GM20431 (cell line): ENCODE results near the gene INS.
"Not testable (repeated sequence)": the region's sequence is repeated elsewhere in the genome, so short reads cannot be mapped to it uniquely, and the experiment has no call there.

ENCODE experiments used
- in situ Hi-C: fragments of 300-500 bp; cut with MseI, MboI; formaldehyde crosslinking; loops from one replicate; pipeline ENCODE4 v1.15.0; 2020; ENCODE audit warnings: low sequenced_read_pairs; ENCODE audit not compliant: unreplicated experiment

The INS gene

DNA sequence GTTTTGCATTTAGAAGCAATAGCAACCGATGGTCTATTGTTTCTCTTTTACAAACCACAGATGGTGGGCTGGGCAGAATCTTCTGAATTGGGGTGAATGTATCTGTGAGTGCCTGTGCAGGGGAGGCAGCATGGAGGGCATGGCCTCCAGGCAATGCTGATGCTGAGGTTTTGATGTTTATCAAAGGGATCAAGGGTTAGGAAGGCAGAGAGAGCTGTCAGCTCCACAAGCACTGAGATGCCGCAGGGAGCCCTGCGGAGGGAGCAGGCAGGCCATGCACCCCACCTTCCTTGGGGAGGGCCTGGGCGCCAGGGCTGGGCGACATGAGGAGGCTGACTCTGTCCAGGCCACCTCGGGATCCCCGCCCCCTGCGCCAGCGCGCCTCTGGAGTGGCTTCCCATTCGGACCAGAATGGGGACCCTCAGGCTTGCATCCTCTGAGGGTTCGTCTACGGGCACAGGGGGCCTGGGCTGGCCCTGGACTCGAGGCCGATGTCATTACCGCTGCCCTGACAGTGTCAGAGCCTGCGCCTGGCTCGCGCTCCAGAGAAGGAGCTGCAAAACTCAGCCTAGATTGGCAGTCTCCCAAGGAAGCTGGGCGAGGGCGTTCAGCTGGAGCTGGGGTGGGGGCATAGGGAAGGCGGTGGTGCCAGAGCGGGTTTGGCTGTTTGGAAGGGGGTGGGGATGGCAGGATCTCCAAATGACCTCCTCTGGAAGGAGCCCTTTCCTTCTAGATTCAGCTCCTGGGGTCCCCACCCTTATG is 24.5 kb upstream of the INS start:
- in situ Hi-C loops, result no loop called here

DNA sequence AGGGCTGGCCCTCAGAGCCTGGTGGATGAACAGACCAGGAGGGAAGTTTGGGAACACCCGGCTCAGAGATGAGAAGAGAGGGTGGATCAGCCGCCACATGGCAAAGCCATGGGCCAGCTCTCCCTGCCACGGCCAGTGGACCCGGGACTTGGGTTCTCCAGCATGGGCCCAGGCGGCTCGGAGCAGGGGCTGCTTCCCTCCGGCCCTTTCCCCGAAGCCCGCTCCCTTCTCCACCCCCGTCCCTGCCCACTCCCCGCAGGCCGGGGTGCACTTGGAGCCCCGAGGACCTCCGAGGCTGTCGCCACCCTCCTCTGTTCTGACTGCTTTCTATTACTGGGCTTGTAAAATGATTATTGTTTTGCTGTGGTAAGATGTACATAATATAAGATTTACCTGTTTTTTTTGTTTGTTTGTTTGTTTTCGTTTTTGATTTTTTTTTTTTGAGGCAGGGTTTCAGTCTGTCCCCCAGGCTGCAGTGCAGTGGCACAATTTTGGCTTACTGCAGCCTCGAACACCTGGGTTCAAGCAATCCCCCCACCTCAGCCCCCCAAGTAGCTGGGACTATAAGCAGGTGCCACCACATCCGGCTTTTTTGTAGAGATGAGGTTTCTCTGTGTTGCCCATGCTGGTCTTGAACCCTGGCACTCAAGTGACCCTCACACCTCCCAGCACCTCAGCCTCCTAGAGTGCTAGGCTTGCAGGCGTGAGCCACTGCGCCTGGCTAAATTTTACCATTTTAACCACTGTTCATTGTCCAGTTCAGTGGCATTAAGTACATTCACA is 21.9 kb upstream of the INS start:
- in situ Hi-C loops, result no loop called here

DNA sequence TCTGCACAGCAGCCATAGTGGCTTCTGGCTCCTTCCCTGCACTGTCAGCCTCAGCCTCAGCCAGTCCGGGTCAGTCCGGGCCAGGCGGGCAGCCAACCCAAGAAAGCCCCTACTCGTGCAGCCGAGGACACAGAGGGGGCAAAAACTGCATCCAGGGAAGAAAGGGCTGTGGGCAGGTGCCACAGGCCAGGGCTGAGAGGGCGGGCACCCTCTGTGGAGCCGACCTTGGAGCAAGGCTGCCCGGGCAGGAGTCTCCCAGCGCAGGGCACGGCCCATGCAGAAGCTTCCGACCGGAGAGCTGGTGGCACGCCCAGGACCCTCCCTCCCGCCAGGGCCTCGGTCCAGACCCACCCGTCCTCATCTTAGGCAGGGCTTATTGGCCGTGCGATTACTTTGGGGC is 21.1 kb upstream of the INS start:
- in situ Hi-C loops, result no loop called here

DNA sequence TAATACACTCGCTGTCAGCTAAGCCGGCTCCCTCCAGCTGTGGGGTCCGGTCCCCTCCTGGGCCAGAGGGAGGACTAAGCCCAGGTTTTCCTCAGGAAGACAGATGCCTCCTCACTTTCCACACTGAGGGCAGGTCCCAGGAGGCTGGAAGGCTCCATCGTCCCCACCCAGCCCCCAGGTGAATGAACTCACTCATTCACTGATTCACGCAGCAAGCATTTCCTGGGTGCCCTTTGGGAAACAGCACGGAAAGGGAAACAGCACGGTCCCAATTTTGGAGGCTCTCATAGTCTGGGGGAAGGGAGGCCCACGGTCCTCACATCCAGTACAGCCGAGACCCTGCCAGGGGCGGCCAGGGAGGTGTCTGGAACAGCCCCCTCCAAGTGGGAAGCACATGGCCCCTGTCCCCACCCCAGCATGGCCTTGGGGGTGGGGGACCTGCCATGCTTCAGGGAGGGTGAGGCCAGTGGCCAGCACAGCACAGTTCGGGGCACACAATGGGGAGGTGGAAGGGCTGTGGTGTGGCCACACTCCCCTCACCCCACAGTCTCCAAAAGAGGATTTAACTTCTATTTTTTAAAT is 19.9 kb upstream of the INS start:
- in situ Hi-C loops, result no loop called here

DNA sequence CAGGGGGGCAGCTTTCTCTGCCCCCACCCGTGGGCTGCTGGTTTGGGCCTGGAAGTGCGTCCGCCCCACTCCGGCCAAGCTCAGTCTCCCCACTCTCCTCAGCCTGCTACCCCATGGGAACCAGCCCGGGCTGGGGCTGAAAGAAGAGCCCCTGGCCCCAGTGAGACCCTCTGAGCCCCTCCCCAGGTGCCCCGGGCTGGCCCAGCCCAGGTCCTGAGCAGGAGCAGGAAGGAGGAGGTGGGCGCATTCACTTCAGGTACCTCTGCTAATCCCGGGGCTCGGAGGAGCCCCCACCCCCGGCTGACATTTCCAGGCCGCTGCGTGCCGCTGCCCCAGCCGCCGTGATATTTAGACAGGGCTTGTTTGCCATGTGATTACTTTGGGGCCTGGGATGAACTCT is 19.3 kb upstream of the INS start:
- in situ Hi-C loops, result no loop called here

DNA sequence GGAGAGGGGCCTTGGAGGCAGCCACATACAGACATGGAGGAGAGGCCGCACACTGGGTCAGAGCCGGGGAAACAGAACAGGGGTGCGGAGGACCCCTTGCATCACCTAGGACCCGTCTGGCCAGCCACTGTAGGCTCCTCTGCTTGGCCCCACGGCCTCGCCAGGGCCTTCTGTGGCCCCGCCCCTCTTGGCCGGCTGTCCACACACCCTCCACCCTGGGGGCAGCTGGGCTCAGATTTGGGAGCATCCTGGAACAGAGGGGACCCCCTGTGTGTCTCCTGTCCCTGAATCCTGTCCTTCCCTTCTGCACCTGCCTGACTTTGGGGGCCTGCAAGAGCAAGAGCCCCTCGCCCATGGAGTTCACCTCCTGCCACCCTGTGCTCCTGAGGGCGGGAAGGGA is 18.5 kb upstream of the INS start:
- in situ Hi-C loops, result no loop called here

DNA sequence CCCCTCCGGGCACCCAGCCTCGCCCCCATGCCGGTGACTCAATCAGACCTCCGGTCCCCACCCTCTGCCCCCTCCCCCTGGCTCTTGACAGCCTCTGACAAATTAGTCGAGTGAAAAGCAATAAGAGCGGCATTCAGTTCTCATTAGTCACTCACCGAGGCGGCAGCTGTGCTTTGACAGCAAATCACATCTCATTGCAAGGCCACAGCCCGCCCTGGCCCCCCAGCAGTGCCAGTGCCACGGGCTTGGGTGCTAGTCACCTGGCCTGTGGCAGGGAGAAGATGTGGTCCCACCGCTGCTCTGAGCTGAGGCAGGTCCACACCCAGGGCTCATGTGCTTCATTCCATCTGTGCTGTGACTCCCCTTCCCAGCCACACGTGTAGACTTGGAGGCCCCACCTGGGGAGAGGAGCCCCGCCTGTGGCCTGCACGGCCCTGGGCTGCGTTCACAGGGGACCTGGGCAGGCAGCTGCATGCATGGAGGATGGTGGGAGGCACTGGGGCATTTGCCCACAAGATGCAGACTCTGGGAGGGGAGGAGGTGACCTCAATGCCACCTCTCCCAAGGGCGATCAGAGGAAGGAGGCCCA is 18.0 kb upstream of the INS start:
- in situ Hi-C loops, result no loop called here

DNA sequence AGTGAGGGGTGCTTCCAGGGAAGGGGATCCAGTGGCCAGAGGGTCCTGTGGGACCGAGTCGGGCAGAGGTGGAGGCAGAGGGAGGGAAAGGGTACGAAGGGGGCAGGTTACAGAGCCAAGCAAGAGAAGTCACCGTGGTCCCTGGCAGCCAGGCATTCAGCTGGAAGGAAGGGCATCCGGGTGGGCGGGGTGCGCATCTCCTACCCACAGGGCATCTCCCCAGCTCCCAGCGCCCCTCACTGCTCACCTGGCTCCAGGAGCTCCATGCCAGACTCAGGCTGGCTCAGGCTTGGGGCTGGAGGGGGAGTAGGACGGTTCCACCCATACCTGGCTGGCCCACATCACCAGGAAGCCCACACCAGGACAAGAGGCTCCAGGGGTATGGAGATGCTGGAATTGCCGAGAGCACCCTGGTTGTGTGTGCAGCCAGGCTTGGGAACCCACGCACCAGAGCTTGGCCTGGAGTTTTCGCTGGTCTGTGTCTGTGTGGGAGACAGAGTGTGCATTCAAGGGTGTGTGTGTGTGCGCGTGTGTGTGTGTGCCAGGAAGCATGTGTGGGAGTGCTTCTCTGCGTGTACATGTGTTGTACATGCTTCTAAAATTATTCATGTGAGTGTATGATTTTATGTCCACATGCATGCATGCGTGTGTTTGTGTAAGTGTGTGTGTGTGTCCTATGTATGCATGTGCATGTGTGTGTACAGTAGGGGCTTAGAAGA is 17.2 kb upstream of the INS start:
- in situ Hi-C loops, result not testable (repeated sequence)

DNA sequence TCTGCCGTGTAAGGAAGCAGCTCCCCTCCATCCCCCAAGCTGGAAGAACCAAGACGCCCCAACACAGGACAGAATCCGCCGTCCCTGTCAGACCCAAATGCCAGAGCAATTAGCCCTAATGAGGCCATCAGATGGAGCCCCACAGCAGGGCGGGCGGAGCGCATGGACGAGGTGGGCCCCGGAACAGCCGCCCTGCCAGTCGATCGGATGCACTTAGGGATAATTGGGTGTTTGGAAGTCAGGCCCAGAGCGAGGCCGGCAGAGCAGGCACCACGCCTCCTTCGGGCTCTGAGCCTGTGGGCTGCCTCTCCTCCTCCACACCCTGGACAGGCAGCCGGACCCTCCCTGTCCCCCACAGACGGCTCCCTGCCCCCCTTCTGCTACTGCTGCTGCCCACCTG is 16.1 kb upstream of the INS start:
- in situ Hi-C loops, result no loop called here

DNA sequence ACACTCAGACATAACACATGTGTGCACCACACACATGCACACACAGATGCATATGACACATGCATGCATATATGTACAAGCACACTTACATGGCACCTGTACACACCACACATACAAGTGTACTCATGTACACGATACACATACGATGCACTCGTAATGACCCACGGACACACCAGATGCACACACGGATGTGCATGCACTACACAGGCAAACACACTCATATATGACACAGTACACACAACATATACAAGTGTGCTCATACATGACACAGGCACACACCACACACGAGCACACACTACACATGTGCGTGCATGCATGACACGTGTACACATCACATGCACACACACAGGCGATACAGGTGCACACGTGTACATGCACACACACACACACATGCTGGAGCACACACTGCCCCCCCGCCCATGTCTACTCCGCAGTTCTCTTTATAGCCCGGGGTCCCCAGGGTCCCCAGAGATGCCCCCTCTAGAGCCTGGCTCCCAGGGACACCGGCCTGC is 15.4 kb upstream of the INS start:
- in situ Hi-C loops, result no loop called here

DNA sequence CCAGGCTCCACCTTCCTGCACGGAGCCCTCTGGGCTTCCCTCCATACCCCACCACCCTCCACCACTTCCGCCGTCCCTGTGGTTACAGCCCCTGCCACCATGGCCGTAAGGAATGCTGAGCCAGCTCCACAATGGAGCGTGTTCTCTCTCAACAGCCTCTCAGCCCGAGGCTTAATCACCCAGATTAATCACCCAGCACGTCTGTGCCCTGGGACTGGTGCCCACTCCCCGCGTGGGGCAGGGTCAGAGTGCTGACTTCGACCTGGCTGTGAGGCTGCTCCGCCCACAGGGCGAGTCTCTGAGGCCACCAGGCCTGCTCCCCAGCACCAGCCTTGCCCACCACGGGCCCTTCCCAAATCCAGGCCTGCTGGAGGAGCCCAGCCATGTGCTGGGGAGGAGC is 14.7 kb upstream of the INS start:
- in situ Hi-C loops, result no loop called here

DNA sequence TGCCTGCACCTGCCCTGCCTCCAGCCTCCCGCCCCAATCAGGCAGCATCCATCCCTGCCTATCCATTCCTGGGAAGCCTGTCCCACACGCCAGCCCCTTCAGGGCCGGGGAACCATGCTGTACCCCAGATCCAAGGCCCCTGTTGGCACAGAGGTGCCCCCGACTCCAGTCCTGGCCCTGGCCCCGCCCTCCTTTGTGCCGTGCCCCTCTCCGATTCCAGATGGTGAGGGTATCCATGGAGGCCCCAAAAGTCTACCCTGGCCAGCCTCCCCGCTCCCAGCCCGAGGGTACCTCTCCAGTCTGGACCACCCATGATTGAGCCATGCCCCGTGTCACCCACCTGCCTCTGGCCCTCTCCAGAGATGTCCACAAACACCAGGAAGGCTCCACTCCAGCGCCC is 13.4 kb upstream of the INS start:
- in situ Hi-C loops, result loop anchor here (25.0 kb wide), 1 partner anchor 487 kb away; the partner anchor contains the start of gene KRTAP5-6

DNA sequence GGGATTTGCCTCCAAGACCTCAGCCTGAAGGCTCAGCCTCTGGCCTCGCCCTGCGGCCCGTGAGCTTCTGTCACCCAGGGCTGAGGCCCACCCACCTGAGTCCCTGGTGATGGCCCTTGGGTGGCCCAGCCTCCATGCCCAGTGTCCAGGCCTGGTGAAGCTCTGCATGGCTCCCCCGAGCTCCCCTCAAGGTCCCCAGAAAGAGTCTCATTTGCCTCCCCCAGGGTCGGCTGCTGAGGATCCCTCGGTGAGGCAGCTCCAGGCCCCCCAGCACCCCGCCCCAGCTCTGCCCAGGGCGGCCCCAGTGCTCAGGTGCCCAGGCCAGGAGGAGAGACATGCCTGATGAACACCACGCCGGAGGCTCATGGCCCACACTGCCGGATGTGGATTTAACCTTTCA is 12.8 kb upstream of the INS start:
- in situ Hi-C loops, result loop anchor here (25.0 kb wide), 1 partner anchor 486 kb away; the partner anchor contains the start of gene KRTAP5-6

DNA sequence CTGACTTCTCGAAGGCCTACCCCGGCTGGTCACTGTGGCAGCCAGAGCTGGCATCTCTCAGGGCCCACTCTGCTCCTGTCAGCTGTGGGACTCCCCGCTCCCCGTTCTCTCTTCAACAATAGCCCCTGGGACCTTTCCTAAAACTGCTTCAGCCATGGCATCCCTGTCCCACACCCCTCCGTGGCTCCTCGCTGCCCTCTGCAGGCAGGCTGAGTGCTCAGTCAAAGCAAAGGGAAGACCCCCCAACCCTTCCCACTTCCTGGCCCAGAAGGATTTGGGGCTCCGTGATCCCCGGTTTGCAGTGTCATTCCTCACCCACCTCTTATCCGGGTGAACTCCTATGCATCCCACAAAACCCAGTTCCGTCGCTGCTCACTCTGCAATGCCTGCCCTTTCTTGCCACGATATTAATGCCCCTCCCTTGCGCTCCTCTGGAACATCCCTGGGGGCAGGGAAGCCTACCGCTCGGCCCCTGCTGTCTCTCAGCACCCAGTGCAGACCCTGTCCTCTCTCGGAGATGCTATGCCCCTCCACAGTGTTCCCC is 12.2 kb upstream of the INS start:
- in situ Hi-C loops, result loop anchor here (25.0 kb wide), 1 partner anchor 486 kb away; the partner anchor contains the start of gene KRTAP5-6

DNA sequence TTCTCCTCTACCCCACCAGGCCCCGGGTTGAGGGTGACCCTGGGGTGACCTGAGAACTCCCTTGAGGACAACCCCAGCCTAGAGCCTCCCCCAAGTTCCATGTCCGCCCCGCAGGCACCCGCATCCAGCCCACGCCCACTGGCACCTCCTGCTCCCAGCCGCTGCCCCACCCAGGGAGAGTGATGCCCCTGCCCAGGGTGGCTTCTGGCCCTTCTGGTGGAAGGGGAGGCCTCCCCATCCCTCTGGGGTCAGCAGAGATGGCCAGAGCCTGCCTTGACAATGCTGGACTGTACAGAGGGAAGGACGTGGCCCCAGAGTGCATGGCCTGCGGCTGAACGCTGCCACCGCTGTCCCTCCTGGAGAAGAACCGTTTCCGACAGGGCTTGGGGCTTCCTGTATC is 11.7 kb upstream of the INS start:
- in situ Hi-C loops, result loop anchor here (25.0 kb wide), 1 partner anchor 485 kb away; the partner anchor contains the start of gene KRTAP5-6

DNA sequence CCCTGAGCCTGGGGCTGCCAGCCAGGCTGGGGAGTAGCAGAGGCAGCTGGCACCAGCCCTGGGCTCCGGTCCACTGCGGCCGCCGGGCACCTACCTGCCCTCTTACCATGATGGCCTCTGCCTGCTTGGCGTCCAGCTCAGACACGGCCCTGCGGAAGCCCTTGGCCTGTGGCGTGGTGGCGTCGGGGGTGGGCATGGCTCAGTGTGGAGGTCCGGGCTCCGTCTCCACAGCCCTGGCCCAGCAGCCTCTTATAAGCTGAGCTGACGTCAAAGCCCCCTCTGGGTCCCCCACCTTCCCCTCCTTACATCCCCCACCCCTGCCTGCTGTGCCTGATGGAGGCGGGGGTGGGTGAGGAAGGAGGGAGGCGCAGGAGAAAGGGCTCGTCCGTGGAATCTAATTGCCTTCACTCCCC is 10.6 kb upstream of the INS start, which contains the start of gene TH:
TH (minus strand) TSS at position 225 of the 413 bp plus-strand sequence; CDS start at position 196, 29 bp downstream.
- in situ Hi-C loops, result loop anchor here (25.0 kb wide), 1 partner anchor 484 kb away; the partner anchor contains the start of gene KRTAP5-6

DNA sequence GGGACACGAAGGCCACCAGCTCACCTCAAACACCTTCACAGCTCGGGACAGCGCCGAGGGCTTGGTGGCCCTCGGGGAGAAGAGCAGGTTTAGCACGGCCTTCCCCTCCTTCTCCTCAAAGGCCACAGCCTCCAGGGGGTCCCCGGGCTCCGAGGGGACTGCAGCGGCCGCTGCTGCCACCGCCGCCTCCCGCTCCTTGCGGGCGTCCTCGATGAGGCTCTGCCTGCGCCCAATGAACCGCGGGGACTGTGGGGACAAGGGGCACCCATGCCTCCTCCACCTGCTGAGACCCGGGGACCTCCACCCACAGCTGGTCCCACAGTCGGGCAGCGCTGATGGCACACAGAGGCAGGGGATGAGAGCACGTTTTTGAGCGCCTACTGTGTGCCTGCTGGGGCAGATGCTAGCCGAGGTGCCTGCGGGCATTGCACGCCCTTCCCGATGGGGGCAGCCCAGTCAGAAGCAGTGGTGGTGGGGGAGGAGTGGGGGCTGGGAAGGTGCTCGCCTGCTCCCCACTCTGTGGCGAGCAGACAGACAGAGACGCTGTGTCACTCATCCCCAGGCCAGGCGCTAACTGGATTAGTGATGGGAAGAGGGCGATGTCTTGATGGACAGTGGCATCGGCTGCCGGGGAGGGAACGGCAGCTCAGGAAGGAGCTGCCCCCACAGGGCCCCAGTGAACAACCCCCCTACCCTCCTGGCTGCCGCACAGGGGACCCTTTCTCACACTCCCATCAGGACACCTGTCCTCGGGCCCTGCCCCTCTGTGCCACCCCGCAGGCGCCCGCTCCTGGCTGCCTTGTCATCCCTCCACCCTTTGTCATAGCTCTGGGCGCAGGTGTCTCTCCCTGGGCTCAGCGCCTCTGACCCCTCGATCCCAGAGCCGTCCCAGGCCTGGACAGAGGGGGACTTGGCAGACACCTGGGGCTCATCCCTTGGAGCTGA is 8.9 kb upstream of the INS start:
- in situ Hi-C loops, result loop anchor here (25.0 kb wide), 1 partner anchor 483 kb away; the partner anchor contains the start of gene KRTAP5-6

DNA sequence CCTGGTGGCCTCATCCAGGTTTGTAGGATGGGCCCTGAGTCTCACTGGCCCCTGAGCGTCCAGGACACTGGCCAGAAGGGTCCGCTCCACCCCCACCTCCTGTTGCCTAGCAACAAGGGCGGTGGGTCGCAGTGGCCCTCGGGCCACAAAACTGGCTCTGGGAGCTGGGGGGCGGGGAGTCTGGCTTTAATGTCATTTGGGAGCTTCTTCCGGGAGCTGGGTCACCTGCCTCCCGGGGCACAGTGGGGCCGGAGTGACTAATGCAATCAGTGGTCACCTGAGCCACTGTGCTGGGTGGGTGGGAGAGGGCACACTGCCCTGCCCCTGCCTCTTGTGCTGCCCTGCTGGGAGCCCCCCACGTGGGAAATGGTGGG is 8.0 kb upstream of the INS start:
- in situ Hi-C loops, result loop anchor here (25.0 kb wide), 1 partner anchor 482 kb away; the partner anchor contains the start of gene KRTAP5-6
